ENCODE measurements around the gene STMND1.

- TF ChIP-seq, protein P1, sequence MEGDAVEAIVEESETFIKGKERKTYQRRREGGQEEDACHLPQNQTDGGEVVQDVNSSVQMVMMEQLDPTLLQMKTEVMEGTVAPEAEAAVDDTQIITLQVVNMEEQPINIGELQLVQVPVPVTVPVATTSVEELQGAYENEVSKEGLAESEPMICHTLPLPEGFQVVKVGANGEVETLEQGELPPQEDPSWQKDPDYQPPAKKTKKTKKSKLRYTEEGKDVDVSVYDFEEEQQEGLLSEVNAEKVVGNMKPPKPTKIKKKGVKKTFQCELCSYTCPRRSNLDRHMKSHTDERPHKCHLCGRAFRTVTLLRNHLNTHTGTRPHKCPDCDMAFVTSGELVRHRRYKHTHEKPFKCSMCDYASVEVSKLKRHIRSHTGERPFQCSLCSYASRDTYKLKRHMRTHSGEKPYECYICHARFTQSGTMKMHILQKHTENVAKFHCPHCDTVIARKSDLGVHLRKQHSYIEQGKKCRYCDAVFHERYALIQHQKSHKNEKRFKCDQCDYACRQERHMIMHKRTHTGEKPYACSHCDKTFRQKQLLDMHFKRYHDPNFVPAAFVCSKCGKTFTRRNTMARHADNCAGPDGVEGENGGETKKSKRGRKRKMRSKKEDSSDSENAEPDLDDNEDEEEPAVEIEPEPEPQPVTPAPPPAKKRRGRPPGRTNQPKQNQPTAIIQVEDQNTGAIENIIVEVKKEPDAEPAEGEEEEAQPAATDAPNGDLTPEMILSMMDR (conservative IDR thresholded peaks at IDR 0.05; ENCODE audit: low read depth in 2 of 2) = peak; percentile 88 to 91
- TF ChIP-seq EZH2 (IDR thresholded peaks at IDR 0.05; ENCODE audit: low read depth, unreplicated experiment) = no peak
- TF ChIP-seq EZH2phosphoT487 (IDR thresholded peaks at IDR 0.05; ENCODE audit: unreplicated experiment) = no peak
- no peak for TF ChIP-seq POLR2AphosphoS5 (IDR thresholded peaks at IDR 0.05; ENCODE audit: low read depth)
- TF ChIP-seq ZNF331 (CRISPR knock-in tag; IDR thresholded peaks at IDR 0.05; ENCODE audit: low read depth) = no peak
- TF ChIP-seq REST (IDR thresholded peaks at IDR 0.05; ENCODE audit: unreplicated experiment) = no peak
- TF ChIP-seq CREB1 (CRISPR knock-in tag; IDR thresholded peaks at IDR 0.05; ENCODE audit: low read depth) = no peak
- TF ChIP-seq JUNB (IDR thresholded peaks at IDR 0.05; ENCODE audit: unreplicated experiment) = no peak
Measured at GRCh38 chr6:17156112-17156921, 54.5 kb downstream of the STMND1 start.

Data from GM23338 (cell line).